Ishikawa (cell line): ENCODE data around the gene EOLA1.

Experiments used
- CEBPB ChIP-seq: IDR thresholded peaks from 2 replicates; pipeline ENCODE4 v1.6.1; 2012
- CREB1 ChIP-seq: IDR thresholded peaks from 2 replicates; pipeline ENCODE4 v1.6.1; 2012; ENCODE audit warnings: low read depth
- EGR1 ChIP-seq: IDR thresholded peaks from 2 replicates; pipeline ENCODE4 v1.6.1; 2012
- EP300 ChIP-seq: IDR thresholded peaks from 2 replicates; pipeline ENCODE4 v1.6.1; 2012; ENCODE audit warnings: borderline replicate concordance
- FOXM1 ChIP-seq: IDR thresholded peaks from 2 replicates; pipeline ENCODE4 v1.6.1; 2012; ENCODE audit warnings: low read depth, borderline replicate concordance
- MAX ChIP-seq: IDR thresholded peaks from 2 replicates; pipeline ENCODE4 v1.6.1; 2012
- NFIC ChIP-seq: IDR thresholded peaks from 2 replicates; pipeline ENCODE4 v1.6.1; 2012
- RAD21 ChIP-seq: IDR thresholded peaks from 2 replicates; pipeline ENCODE4 v1.6.1; 2012; ENCODE audit warnings: low read depth
- REST ChIP-seq: IDR thresholded peaks from 2 replicates; pipeline ENCODE4 v1.6.1; 2012; ENCODE audit warnings: low read depth, mild to moderate bottlenecking
- TAF1 ChIP-seq: IDR thresholded peaks from 2 replicates; pipeline ENCODE4 v1.6.1; 2012; ENCODE audit warnings: low read depth, mild to moderate bottlenecking
- TCF12 ChIP-seq: IDR thresholded peaks from 2 replicates; pipeline ENCODE4 v1.6.1; 2012; ENCODE audit warnings: low read depth
- TEAD4 ChIP-seq: IDR thresholded peaks from 2 replicates; pipeline ENCODE4 v1.6.1; 2012
- USF1 ChIP-seq: IDR thresholded peaks from 2 replicates; pipeline ENCODE4 v1.6.1; 2012
- YY1 ChIP-seq: IDR thresholded peaks from 2 replicates; pipeline ENCODE4 v1.6.1; 2012; ENCODE audit warnings: low read depth
- ZBTB7A ChIP-seq: IDR thresholded peaks from 2 replicates; pipeline ENCODE4 v1.6.1; 2012; ENCODE audit warnings: low read depth

EOLA1 gene

GRCh38 chrX:149504915-149505651 is 35.7 kb upstream of the EOLA1 start, which contains the start of gene IDS:
Gene IDS (minus strand): TSS chrX:149505306. CDS start chrX:149505137, 169 bp downstream.
- TF ChIP-seq MAX (0 out of 2 replicates have a peak, but pooled peaks have one; percentile 42), TCF12 (no peak), EGR1 (peak; percentile 78), CEBPB (no peak)

- no peak for TF ChIP-seq MAX
Measured at GRCh38 chrX:149505671-149506070, 35.1 kb upstream of the EOLA1 start.

GRCh38 chrX:149506349-149506748 is 34.5 kb upstream of the EOLA1 start:
- no peak for TF ChIP-seq RAD21
- no peak for TF ChIP-seq MAX
- TF ChIP-seq TAF1 = no peak
- TF ChIP-seq EGR1 = no peak
- no peak for TF ChIP-seq NFIC
- no peak for TF ChIP-seq YY1
- no peak for TF ChIP-seq EP300
- TF ChIP-seq CEBPB = no peak
- no peak for TF ChIP-seq REST
- no peak for TF ChIP-seq TEAD4
- TF ChIP-seq ZBTB7A = no peak
- TF ChIP-seq CREB1 = no peak
- no peak for TF ChIP-seq USF1
- TF ChIP-seq FOXM1 = no peak

- no peak for TF ChIP-seq USF1
- TF ChIP-seq TAF1 = no peak
- TF ChIP-seq CREB1 = no peak
- no peak for TF ChIP-seq YY1
- no peak for TF ChIP-seq NFIC
- TF ChIP-seq REST = no peak
- no peak for TF ChIP-seq TEAD4
- no peak for TF ChIP-seq EP300
Measured at GRCh38 chrX:149508467-149508866, 32.3 kb upstream of the EOLA1 start.

GRCh38 chrX:149510386-149510785 is 30.4 kb upstream of the EOLA1 start:
- TF ChIP-seq USF1 = no peak
- no peak for TF ChIP-seq YY1
- TF ChIP-seq MAX = no peak
- no peak for TF ChIP-seq RAD21
- no peak for TF ChIP-seq EGR1
- TF ChIP-seq NFIC = no peak
- no peak for TF ChIP-seq CREB1
- no peak for TF ChIP-seq TCF12
- TF ChIP-seq FOXM1 = no peak
- TF ChIP-seq ZBTB7A = no peak
- no peak for TF ChIP-seq TAF1
- TF ChIP-seq REST = no peak
- no peak for TF ChIP-seq TEAD4
- TF ChIP-seq CEBPB = no peak
- no peak for TF ChIP-seq EP300
